Left ventricle myocardium inferior (tissue), 1 donor: Measurements from ENCODE around the gene OR5AR1. TPM values are rescaled to one million over a fixed set of nuclear protein-coding genes. Genes with fewer than 3 reads are reported as not detected.
"Not testable (repeated sequence)": the region's sequence is repeated elsewhere in the genome, so short reads cannot be mapped to it uniquely, and the experiment has no call there.

Experiments used
- DNase-seq: peaks from one replicate; pipeline ENCODE4 v3.0.0-alpha.2; 2020
- H3K27ac ChIP-seq: fragments of 200-600 bp; replicated peaks from 2 replicates; pipeline ENCODE4 v1.8.0; 2021
- H3K27me3 ChIP-seq: fragments of 200-600 bp; 2 replicates; pipeline ENCODE4 v1.8.0; 2021; ENCODE audit warnings: low read depth
- H3K36me3 ChIP-seq: fragments of 200-600 bp; 2 replicates; pipeline ENCODE4 v1.8.0; 2021
- H3K4me1 ChIP-seq: fragments of 200-600 bp; 2 replicates; pipeline ENCODE4 v1.8.0; 2021
- H3K4me3 ChIP-seq: fragments of 200-600 bp; 2 replicates; pipeline ENCODE4 v1.8.0; 2021; ENCODE audit warnings: mild to moderate bottlenecking, moderate library complexity
- H3K9me3 ChIP-seq: fragments of 200-600 bp; replicated peaks from 2 replicates; pipeline ENCODE4 v1.8.0; 2021
- CTCF ChIP-seq: fragments of 200-600 bp; IDR thresholded peaks from 2 replicates; pipeline ENCODE4 v1.8.0; 2021; ENCODE audit warnings: antibody characterized with exemption, mild to moderate bottlenecking, borderline replicate concordance
- intact Hi-C: fragments of 100-400 bp; cut with micrococcal nuclease; formaldehyde crosslinking; loops from one replicate; pipeline ENCODE4 v1.11.0; 2022
- total RNA-seq: library from RNA; stranded (reverse); fragmentation: NEBNext Ultra II Directional; extraction: Animal tissue kit (Norgen Biotek cat#: 25700); gene quantifications from one replicate; pipeline ENCODE4 v1.2.1, GENCODE V29; 2021
- donor health status: DM: no; HTN: yes; CAD: no; lungs with severe emphysema.

The OR5AR1 gene
- total RNA-seq, 1 donor from 2014 or later: not detected

GRCh38 chr11:56637500-56637899 is 26.0 kb upstream of the OR5AR1 start:
- Histone ChIP-seq H3K4me1 (no peaks in the 10 kb centered on the region), H3K27me3 (no peaks in the 10 kb centered on the region), H3K4me3 (no peak overlapping the region), H3K9me3 (no peaks in the 10 kb centered on the region), H3K27ac (no peak overlapping the region), H3K36me3 (no peaks in the 10 kb centered on the region)
- no peak for DNase-seq
- TF ChIP-seq CTCF: no peak
- intact Hi-C loops: no loop called here

GRCh38 chr11:56642339-56642738 is 21.1 kb upstream of the OR5AR1 start, which contains the start of gene OR5AP2:
OR5AP2 (minus strand) TSS chr11:56642439; CDS start chr11:56642439, 0 bp downstream.
- H3K36me3 ChIP-seq: no peaks in the 10 kb centered on the region
- H3K9me3 ChIP-seq: no peaks in the 10 kb centered on the region
- no peak for TF ChIP-seq CTCF
- intact Hi-C loops: no loop called here
- no peaks in the 10 kb centered on the region for H3K27me3 ChIP-seq
- no peak for DNase-seq
- H3K4me1 ChIP-seq: no peaks in the 10 kb centered on the region
- no peak within 1 kb of the TSS for H3K4me3 ChIP-seq
- no peak within 1 kb of the TSS for H3K27ac ChIP-seq

GRCh38 chr11:56659755-56660154 is 3.7 kb upstream of the OR5AR1 start:
- Histone ChIP-seq H3K4me1 (no peaks in the 10 kb centered on the region), H3K9me3 (peaks cover 7% of the 10 kb centered on the region), H3K4me3 (no peak overlapping the region), H3K27me3 (no peaks in the 10 kb centered on the region), H3K27ac (no peak overlapping the region), H3K36me3 (no peaks in the 10 kb centered on the region)
- intact Hi-C loops: no loop called here
- no peak for DNase-seq
- no peak for TF ChIP-seq CTCF

- Histone ChIP-seq H3K4me1 (no peaks in the 10 kb centered on the region), H3K27me3 (no peaks in the 10 kb centered on the region), H3K27ac (no peak overlapping the region), H3K9me3 (no peaks in the 10 kb centered on the region), H3K4me3 (no peak overlapping the region), H3K36me3 (no peaks in the 10 kb centered on the region)
- no peak for TF ChIP-seq CTCF
- no peak for DNase-seq
- intact Hi-C loops: no loop called here
Measured at GRCh38 chr11:56670984-56671383, 7.5 kb downstream of the OR5AR1 start.

GRCh38 chr11:56688554-56689100 is 25.1 kb downstream of the OR5AR1 start:
- TF ChIP-seq CTCF: no peak
- Histone ChIP-seq H3K36me3 (no peaks in the 10 kb centered on the region), H3K4me1 (no peaks in the 10 kb centered on the region), H3K27ac (no peak overlapping the region), H3K27me3 (no peaks in the 10 kb centered on the region), H3K4me3 (no peak overlapping the region), H3K9me3 (no peaks in the 10 kb centered on the region)
- no peak for DNase-seq
- intact Hi-C loops: no loop called here

GRCh38 chr11:56691179-56691578 is 27.7 kb downstream of the OR5AR1 start:
- intact Hi-C loops, DNase-seq, H3K27me3 ChIP-seq, H3K4me3 ChIP-seq, H3K27ac ChIP-seq, H3K9me3 ChIP-seq, H3K4me1 ChIP-seq, H3K36me3 ChIP-seq: not testable (repeated sequence)
